PC-3 (cell line): ENCODE measurements around the gene TBX1. TPM values are rescaled to one million over a fixed set of nuclear protein-coding genes. Genes with fewer than 3 reads are reported as not detected.
A peak's percentile ranks its signal among the peaks of the same experiment; 100 is the strongest.

Experiments used
- ATAC-seq: fragments of 200-7000 bp; cut with Tn5 transposase; 2 replicates; pipeline ENCODE4 v1.9.1; 2020; ENCODE audit warnings: mild to moderate bottlenecking, moderate library complexity
- BruUV-seq: library from RNA; stranded (reverse); fragments of 400-500 nt; replicated peaks from 2 replicates; lab custom pipeline; 2021; lab: Mats Ljungman, UMichigan
- CTCF ChIA-PET: fragments of 300-600 bp; sonication (Branson Sonifier 250); formaldehyde crosslinking; loops from one replicate; lab custom pipeline; 2022; ENCODE audit warnings: antibody characterized with exemption; lab: Charles Lee
- POLR2A ChIA-PET: fragments of 300-600 bp; sonication (Branson Sonifier 250); formaldehyde crosslinking; loops from one replicate; lab custom pipeline; 2022; ENCODE audit warnings: antibody characterized with exemption; ENCODE audit not compliant: unreplicated experiment; lab: Charles Lee
- DNase-seq: peaks from one replicate; pipeline ENCODE4 v3.0.0-alpha.2; 2015
- H2AFZ ChIP-seq: fragments of 300-600 bp; sonication (generic); 2 replicates; pipeline ENCODE4 v1.6.0; 2016; ENCODE audit warnings: antibody characterized with exemption, low read length
- H3F3A ChIP-seq: fragments of 300-600 bp; sonication (generic); one replicate; pipeline ENCODE4 v1.6.0; 2017; ENCODE audit warnings: antibody characterized with exemption, low read length, control low read depth, mild to moderate bottlenecking; ENCODE audit not compliant: unreplicated experiment
- H3K27ac ChIP-seq: fragments of 300-600 bp; sonication (generic); 2 replicates; pipeline ENCODE4 v1.5.1; 2016; ENCODE audit warnings: mild to moderate bottlenecking, low read length
- H3K27me3 ChIP-seq: fragments of 300-600 bp; sonication (generic); 2 replicates; pipeline ENCODE4 v1.6.1; 2016; ENCODE audit warnings: low read length, mixed read lengths
- H3K36me3 ChIP-seq: fragments of 300-600 bp; sonication (generic); 2 replicates; pipeline ENCODE4 v1.6.1; 2016; ENCODE audit warnings: low read depth, mixed run types, low read length, mixed read lengths
- H3K4me1 ChIP-seq: fragments of 300-600 bp; sonication (generic); 2 replicates; pipeline ENCODE4 v1.5.1; 2016; ENCODE audit warnings: low read length; ENCODE audit not compliant: insufficient read depth
- H3K4me2 ChIP-seq: fragments of 300-600 bp; sonication (generic); 2 replicates; pipeline ENCODE4 v1.6.0; 2016; ENCODE audit warnings: low read length
- H3K4me3 ChIP-seq: fragments of 300-600 bp; sonication (generic); 2 replicates; pipeline ENCODE4 v1.5.1; 2016; ENCODE audit warnings: mild to moderate bottlenecking, low read length, mixed read lengths
- H3K79me2 ChIP-seq: fragments of 300-600 bp; sonication (generic); 2 replicates; pipeline ENCODE4 v1.6.1; 2017; ENCODE audit warnings: low read length, mixed read lengths
- H3K9ac ChIP-seq: fragments of 300-600 bp; sonication (generic); 2 replicates; pipeline ENCODE4 v1.6.0; 2016; ENCODE audit warnings: mild to moderate bottlenecking, low read length
- H3K9me2 ChIP-seq: fragments of 300-600 bp; sonication (generic); replicated peaks from 2 replicates; pipeline ENCODE4 v1.6.1; 2016; ENCODE audit warnings: mixed run types, low read length, mixed read lengths
- H3K9me3 ChIP-seq: fragments of 300-600 bp; sonication (generic); 2 replicates; pipeline ENCODE4 v1.6.1; 2016; ENCODE audit warnings: low read length, mixed read lengths
- H4K20me1 ChIP-seq: fragments of 300-600 bp; sonication (generic); 2 replicates; pipeline ENCODE4 v1.6.1; 2016; ENCODE audit warnings: low read length, mixed read lengths
- CTCF ChIP-seq: fragments of 300-600 bp; sonication (generic); conservative IDR thresholded peaks from 2 replicates; pipeline ENCODE4 v1.5.1; 2017; ENCODE audit warnings: antibody characterized with exemption, low read depth, mild to moderate bottlenecking, low read length
- EZH2 ChIP-seq: fragments of 300-600 bp; sonication (generic); IDR thresholded peaks from one replicate; pipeline ENCODE4 v1.6.1; 2017; ENCODE audit warnings: antibody characterized with exemption, mild to moderate bottlenecking, low read length; ENCODE audit not compliant: unreplicated experiment
- EZH2phosphoT487 ChIP-seq: fragments of 300-600 bp; sonication (generic); IDR thresholded peaks from 2 replicates; pipeline ENCODE4 v1.6.1; 2018; ENCODE audit warnings: mild to moderate bottlenecking, antibody characterized with exemption, low read length, borderline replicate concordance
- intact Hi-C: fragments of 100-400 bp; cut with micrococcal nuclease; formaldehyde crosslinking; loops from 2 replicates; pipeline ENCODE4 v1.9.0; 2023
- total RNA-seq: library from RNA; depleted of rRNA; stranded (reverse); fragments of >200 nt; gene quantifications from 2 replicates; pipeline ENCODE4 v1.2.3, GENCODE V29; 2014

The TBX1 gene
- total RNA-seq, 1 experiment from 2014 or later, result 18.6 TPM

DNA sequence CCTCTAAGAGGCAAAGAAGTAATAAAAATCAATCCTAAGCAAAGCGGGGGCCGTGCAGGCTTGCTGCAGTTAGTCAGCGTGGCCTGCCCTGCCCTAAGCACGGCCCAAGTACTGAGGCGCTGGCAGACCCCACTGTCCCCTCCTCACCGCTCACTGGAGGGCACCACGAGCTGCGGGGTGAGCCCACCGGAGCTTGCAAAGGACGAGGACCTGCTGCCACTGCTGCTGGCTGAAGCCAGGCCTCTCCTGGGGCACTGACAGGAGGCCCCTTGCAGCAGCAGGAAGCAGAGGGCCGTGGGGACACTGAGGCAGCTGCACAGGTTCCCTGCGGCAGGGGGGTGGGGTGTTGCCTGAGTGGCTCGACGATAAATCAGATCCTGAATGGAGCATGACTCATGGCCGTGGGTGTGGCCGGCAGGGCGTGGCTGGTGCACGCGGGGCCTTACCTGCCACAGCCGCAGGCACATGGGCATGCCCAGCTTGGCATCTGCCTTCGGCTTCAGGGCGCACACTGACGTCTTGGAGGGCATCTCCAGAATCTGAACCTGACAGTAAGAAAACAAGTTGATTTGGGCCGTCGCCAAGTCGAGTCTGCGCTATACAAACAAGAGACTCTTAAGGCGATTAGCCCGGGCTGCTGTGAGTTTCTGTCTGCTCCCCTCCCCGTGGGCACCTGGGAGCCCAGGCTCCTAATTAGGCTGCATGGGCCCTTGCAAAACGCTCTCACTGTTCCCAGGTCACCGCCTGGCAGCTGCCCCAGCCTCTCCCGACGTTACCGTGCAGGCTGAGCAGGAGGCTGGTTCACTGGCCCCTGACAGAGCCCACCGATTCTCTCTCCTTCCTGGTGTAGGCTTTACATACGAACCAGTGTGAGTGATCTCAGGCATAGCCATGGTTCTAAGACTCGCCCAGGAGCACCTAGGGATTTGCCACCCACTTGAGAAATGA, 45.9 kb downstream of the TBX1 start:
- intact Hi-C loops, result no loop called here
- Histone ChIP-seq H4K20me1 (no peaks in the 10 kb centered on the region), H3K27me3 (no peaks in the 10 kb centered on the region), H3K27ac (peak overlapping the region; percentile 94), H3K79me2 (no peaks in the 10 kb centered on the region), H3K9me2 (no peaks in the 10 kb centered on the region), H3K4me3 (peak overlapping the region; percentile 35; the same call in 1 of the 2 replicates), H3K9me3 (no peaks in the 10 kb centered on the region), H3F3A (peaks cover 3% of the 10 kb centered on the region), H3K9ac (peak overlapping the region; percentile 55), H3K4me1 (peaks cover 20% of the 10 kb centered on the region), H3K4me2 (peak overlapping the region; percentile 80), H3K36me3 (no peaks in the 10 kb centered on the region), H2AFZ (peak overlapping the region; percentile 60; the same call in 1 of the 2 replicates)
- ChIA-PET POLR2A (interaction anchor here (1.0 kb wide), 1 partner anchor 42 kb away, joined by 3 read pairs; no protein-coding TSS in a partner anchor), CTCF (no interaction called here)
- BruUV-seq, result no TSS peak
- TF ChIP-seq EZH2phosphoT487 (peak; percentile 68), EZH2 (no peak), CTCF (no peak)
- DNase-seq, result peak; percentile 95
- ATAC-seq, result peak; percentile 87

- Histone ChIP-seq H3K4me3 (no peak overlapping the region), H4K20me1 (no peaks in the 10 kb centered on the region), H2AFZ (no peak overlapping the region), H3K36me3 (no peaks in the 10 kb centered on the region), H3F3A (peaks cover 3% of the 10 kb centered on the region), H3K4me1 (peaks cover 20% of the 10 kb centered on the region), H3K27ac (peak overlapping the region; percentile 94), H3K9ac (peak overlapping the region; percentile 55; the same call in 1 of the 2 replicates), H3K27me3 (no peaks in the 10 kb centered on the region), H3K9me2 (no peaks in the 10 kb centered on the region), H3K9me3 (no peaks in the 10 kb centered on the region), H3K4me2 (peak overlapping the region; percentile 80), H3K79me2 (no peaks in the 10 kb centered on the region)
- TF ChIP-seq EZH2phosphoT487 (no peak), CTCF (no peak), EZH2 (no peak)
- no peak for ATAC-seq
- intact Hi-C loops, result no loop called here
- BruUV-seq, result no TSS peak
- ChIA-PET POLR2A (interaction anchor here (1.0 kb wide), 1 partner anchor 41 kb away, joined by 3 read pairs; no protein-coding TSS in a partner anchor), CTCF (no interaction called here)
- DNase-seq, result no peak
Measured at GRCh38 chr22:19807161-19807913, 46.8 kb downstream of the TBX1 start.
